IMR-90 (cell line): ENCODE measurements around the gene ZNF768. TPM values are rescaled to one million over a fixed set of nuclear protein-coding genes. Genes with fewer than 3 reads are reported as not detected.

ENCODE experiments used
- ATAC-seq: fragments of 200-7000 bp; cut with Tn5 transposase; 2 replicates; pipeline ENCODE4 v1.9.1; 2020; ENCODE audit warnings: low read depth, mild to moderate bottlenecking, moderate library complexity
- BruUV-seq: library from RNA; stranded (reverse); fragments of 400-500 nt; replicated peaks from 2 replicates; lab custom pipeline; 2021; lab: Mats Ljungman, UMichigan
- CTCF ChIA-PET: fragments of 300-600 bp; formaldehyde crosslinking; extraction: SDS; loops from one replicate; lab custom pipeline; 2021; ENCODE audit warnings: antibody characterized with exemption; lab: Yijun Ruan, JAX
- POLR2A ChIA-PET: fragments of 300-600 bp; sonication (Branson Sonifier 250); formaldehyde crosslinking; loops from one replicate; lab custom pipeline; 2022; ENCODE audit warnings: antibody characterized with exemption; ENCODE audit not compliant: unreplicated experiment; lab: Charles Lee
- DNase-seq: peaks from one replicate; pipeline ENCODE4 v3.0.0; 2013
- H2AFZ ChIP-seq: replicated peaks from 2 replicates; pipeline ENCODE3; 2013; ENCODE audit warnings: low read length, mild to moderate bottlenecking; ENCODE audit not compliant: poor library complexity
- H2AK5ac ChIP-seq: 2 replicates; pipeline ENCODE4 v1.6.1; 2013; ENCODE audit warnings: low read depth, low read length, inconsistent platforms
- H2AK9ac ChIP-seq: replicated peaks from 2 replicates; pipeline ENCODE3; 2013; ENCODE audit warnings: mild to moderate bottlenecking, low read depth, low read length, moderate library complexity; ENCODE audit not compliant: poor library complexity
- H2BK120ac ChIP-seq: 2 replicates; pipeline ENCODE4 v1.6.1; 2013; ENCODE audit warnings: low read depth, low read length, inconsistent platforms
- H2BK15ac ChIP-seq: 3 replicates; pipeline ENCODE4 v1.6.1; 2013; ENCODE audit warnings: low read depth, low read length, inconsistent platforms
- H2BK20ac ChIP-seq: 2 replicates; pipeline ENCODE4 v1.6.1; 2013; ENCODE audit warnings: low read depth, mild to moderate bottlenecking, inconsistent platforms, low read length, moderate library complexity
- H2BK5ac ChIP-seq: 2 replicates; pipeline ENCODE4 v1.6.1; 2013; ENCODE audit warnings: mild to moderate bottlenecking, low read depth, low read length, inconsistent platforms; ENCODE audit not compliant: poor library complexity, severe bottlenecking
- H3K14ac ChIP-seq: replicated peaks from 2 replicates; pipeline ENCODE4 v1.6.1; 2013; ENCODE audit warnings: low read depth, low read length, inconsistent platforms
- H3K18ac ChIP-seq: 2 replicates; pipeline ENCODE4 v1.6.1; 2013; ENCODE audit warnings: low read depth, low read length, control low read depth
- H3K23ac ChIP-seq: 2 replicates; pipeline ENCODE4 v1.6.1; 2013; ENCODE audit warnings: low read depth, low read length, inconsistent platforms
- H3K27ac ChIP-seq: 2 replicates; pipeline ENCODE4 v1.5.1; 2013; ENCODE audit warnings: mild to moderate bottlenecking, control low read depth, low read length; ENCODE audit not compliant: insufficient read depth
- H3K27me3 ChIP-seq: 2 replicates; pipeline ENCODE4 v1.6.1; 2013; ENCODE audit warnings: low read length; ENCODE audit not compliant: control insufficient read depth, insufficient read depth
- H3K36me3 ChIP-seq: 2 replicates; pipeline ENCODE4 v1.6.1; 2013; ENCODE audit warnings: low read length, mixed read lengths; ENCODE audit not compliant: control insufficient read depth, insufficient read depth
- H3K4ac ChIP-seq: 2 replicates; pipeline ENCODE4 v1.6.1; 2013; ENCODE audit warnings: low read depth, low read length, inconsistent platforms
- H3K4me1 ChIP-seq: 2 replicates; pipeline ENCODE4 v1.6.1; 2013; ENCODE audit warnings: low read length, mixed read lengths; ENCODE audit not compliant: control insufficient read depth, insufficient read depth
- H3K4me2 ChIP-seq: 2 replicates; pipeline ENCODE4 v1.6.1; 2013; ENCODE audit warnings: low read depth, mild to moderate bottlenecking, control low read depth, low read length, moderate library complexity
- H3K4me3 ChIP-seq: 2 replicates; pipeline ENCODE4 v1.5.1; 2013; ENCODE audit warnings: low read depth, mild to moderate bottlenecking, control low read depth, low read length, moderate library complexity; ENCODE audit not compliant: insufficient read depth
- H3K56ac ChIP-seq: 2 replicates; pipeline ENCODE4 v1.6.1; 2013; ENCODE audit warnings: low read length, inconsistent platforms; ENCODE audit not compliant: insufficient read depth; ENCODE audit errors: extremely low read depth
- H3K79me1 ChIP-seq, 2 experiments: 2 replicates each; pipeline ENCODE4 v1.6.1; 2013; ENCODE audit warnings: low read length in 2 of 2, inconsistent platforms in 1 of 2, low read depth in 1 of 2
- H3K9ac ChIP-seq: 2 replicates; pipeline ENCODE4 v1.6.1; 2013; ENCODE audit warnings: low read depth, low read length, control low read depth
- H3K9me1 ChIP-seq: 2 replicates; pipeline ENCODE4 v1.6.1; 2013; ENCODE audit warnings: low read length, inconsistent platforms; ENCODE audit not compliant: insufficient read depth
- H3K9me3 ChIP-seq: 2 replicates; pipeline ENCODE4 v1.6.1; 2013; ENCODE audit warnings: low read length; ENCODE audit not compliant: control insufficient read depth, insufficient read depth
- H4K20me1 ChIP-seq: 2 replicates; pipeline ENCODE4 v1.6.1; 2013; ENCODE audit warnings: low read length, inconsistent platforms; ENCODE audit not compliant: insufficient read depth
- H4K5ac ChIP-seq: 2 replicates; pipeline ENCODE4 v1.6.1; 2013; ENCODE audit warnings: mild to moderate bottlenecking, low read depth, low read length, control low read depth
- H4K8ac ChIP-seq, 2 experiments: 2 replicates each; pipeline ENCODE4 v1.6.1; 2013; ENCODE audit warnings: low read depth in 2 of 2, low read length in 2 of 2, control low read depth in 1 of 2, inconsistent platforms in 1 of 2
- H4K91ac ChIP-seq: 2 replicates; pipeline ENCODE4 v1.6.1; 2013; ENCODE audit warnings: low read depth, low read length, inconsistent platforms; ENCODE audit not compliant: insufficient read depth
- BHLHE40 ChIP-seq: fragments of 150-350 bp; IDR thresholded peaks from 2 replicates; pipeline ENCODE4 v1.6.1; 2016; ENCODE audit warnings: mild to moderate bottlenecking, low read depth, low read length
- CHD1 ChIP-seq: IDR thresholded peaks from 2 replicates; pipeline ENCODE4 v1.6.1; 2012; ENCODE audit warnings: low read depth, low read length, improper control_type of control experiment
- FOS ChIP-seq: fragments of 150-350 bp; IDR thresholded peaks from 2 replicates; pipeline ENCODE4 v1.6.1; 2016; ENCODE audit warnings: low read depth, low read length
- MAFK ChIP-seq: IDR thresholded peaks from 2 replicates; pipeline ENCODE4 v1.6.1; 2012; ENCODE audit warnings: low read depth, low read length, improper control_type of control experiment
- MAZ ChIP-seq: IDR thresholded peaks from 2 replicates; pipeline ENCODE4 v1.6.1; 2012; ENCODE audit warnings: low read depth, mild to moderate bottlenecking, low read length, improper control_type of control experiment, moderate library complexity, borderline replicate concordance
- MXI1 ChIP-seq: IDR thresholded peaks from 2 replicates; pipeline ENCODE4 v1.6.1; 2012; ENCODE audit warnings: low read depth, mild to moderate bottlenecking, low read length, moderate library complexity, borderline replicate concordance
- NFE2L2 ChIP-seq: fragments of 150-350 bp; IDR thresholded peaks from 2 replicates; pipeline ENCODE4 v1.6.1; 2016; ENCODE audit warnings: low read depth, mild to moderate bottlenecking, low read length
- RAD21 ChIP-seq: IDR thresholded peaks from 2 replicates; pipeline ENCODE4 v1.6.1; 2012; ENCODE audit warnings: low read length, improper control_type of control experiment
- RCOR1 ChIP-seq: IDR thresholded peaks from 2 replicates; pipeline ENCODE4 v1.6.1; 2012; ENCODE audit warnings: mild to moderate bottlenecking, low read length, improper control_type of control experiment; ENCODE audit not compliant: insufficient replicate concordance
- SMC3 ChIP-seq: fragments of 150-350 bp; IDR thresholded peaks from 2 replicates; pipeline ENCODE4 v1.6.1; 2016; ENCODE audit warnings: low read depth, mild to moderate bottlenecking, antibody characterized with exemption, low read length, moderate library complexity
- WGBS, 2 experiments: methylation state at CpG; one replicate each; pipeline versions ENCODE4 v1.1.5 to v1.1.7; 2013; ENCODE audit warnings: missing lambda C conversion rate in 2 of 2; ENCODE audit not compliant: insufficient read length in 1 of 2; ENCODE audit errors: extremely low coverage in 2 of 2; 5-methylcytosine and 5-hydroxymethylcytosine counted together
- dilution Hi-C: fragments of 300-500 bp; cut with HindIII; formaldehyde crosslinking; loops from one replicate; pipeline ENCODE4 v1.14.3; 2018; ENCODE audit warnings: low sequenced_read_pairs; ENCODE audit not compliant: unreplicated experiment
- in situ Hi-C: fragments of 300-500 bp; cut with MboI; formaldehyde crosslinking; loops from 3 replicates; pipeline ENCODE4 v1.14.3; 2019; ENCODE audit warnings: low sequenced_read_pairs, inconsistent platforms, mixed read lengths
- intact Hi-C: fragments of 100-400 bp; cut with micrococcal nuclease; formaldehyde crosslinking; loops from 2 replicates; pipeline ENCODE4 v1.10.0; 2022
- polyA plus RNA-seq, 3 experiments: library from polyadenylated mRNA; depleted of rRNA; stranded (reverse); fragments of >200 nt; gene quantifications; 2 replicates each; pipeline ENCODE4 v1.2.3, GENCODE V29; 2012; ENCODE audit warnings: low replicate concordance in 1 of 3
- total RNA-seq: library from RNA; depleted of rRNA; stranded (reverse); fragments of >200 nt; gene quantifications from 2 replicates; pipeline ENCODE4 v1.2.3, GENCODE V29; 2012
- TF ChIP-seq, protein P1 (sequence below): fragments of 150-350 bp; IDR thresholded peaks from 2 replicates; pipeline ENCODE4 v1.6.1; 2016; ENCODE audit warnings: low read depth, mild to moderate bottlenecking, low read length, moderate library complexity, borderline replicate concordance

ZNF768 gene
- total and polyA plus RNA-seq, 2 of the 4 experiments (the other 2 are of a cell fraction), result 9.3 to 22.1 TPM

GRCh38 chr16:30552956-30553355 is 26.6 kb upstream of the ZNF768 start:
- ChIA-PET POLR2A (no interaction called here), CTCF (no interaction called here)
- Histone ChIP-seq H4K20me1 (no peaks in the 10 kb centered on the region; the same call in 1 of the 2 replicates), H4K8ac (no peak overlapping the region), H3K4me1 (peaks cover 6% of the 10 kb centered on the region), H3K18ac (no peak overlapping the region), H3K4me2 (no peak overlapping the region), H3K14ac (no peak overlapping the region), H3K4ac (no peak overlapping the region), H3K27me3 (no peaks in the 10 kb centered on the region), H3K79me1 (peaks cover 16 to 40% of the 10 kb centered on the region in 2 experiments; a peak in 2 of 4 replicates), H2BK120ac (no peak overlapping the region), H3K56ac (no peak overlapping the region), H4K5ac (no peak overlapping the region), H3K27ac (no peak overlapping the region), H3K23ac (no peak overlapping the region), H2AFZ (no peak overlapping the region), H3K9me3 (no peaks in the 10 kb centered on the region), H2BK15ac (no peak overlapping the region), H3K9ac (no peak overlapping the region), H2AK9ac (peak overlapping the region; percentile 82), H2BK5ac (no peak overlapping the region), H4K91ac (no peak overlapping the region), H2BK20ac (no peak overlapping the region), H3K36me3 (peaks cover 23% of the 10 kb centered on the region), H3K4me3 (no peak overlapping the region), H2AK5ac (0 out of 2 replicates have a peak overlapping the region, but pooled peaks have one; percentile 1), H3K9me1 (peaks cover 6% of the 10 kb centered on the region; the same call in 1 of the 2 replicates)
- DNase-seq, result no peak
- dilution Hi-C loops, result no loop called here
- ATAC-seq, result no peak
- no peak for TF ChIP-seq RAD21
- no peak for TF ChIP-seq MAFK
- TF ChIP-seq MAZ, result no peak
- TF ChIP-seq NFE2L2, result no peak
- TF ChIP-seq RCOR1, result no peak
- TF ChIP-seq MXI1, result no peak
- no peak for TF ChIP-seq BHLHE40
- TF ChIP-seq CHD1, result no peak
- TF ChIP-seq, protein P1, sequence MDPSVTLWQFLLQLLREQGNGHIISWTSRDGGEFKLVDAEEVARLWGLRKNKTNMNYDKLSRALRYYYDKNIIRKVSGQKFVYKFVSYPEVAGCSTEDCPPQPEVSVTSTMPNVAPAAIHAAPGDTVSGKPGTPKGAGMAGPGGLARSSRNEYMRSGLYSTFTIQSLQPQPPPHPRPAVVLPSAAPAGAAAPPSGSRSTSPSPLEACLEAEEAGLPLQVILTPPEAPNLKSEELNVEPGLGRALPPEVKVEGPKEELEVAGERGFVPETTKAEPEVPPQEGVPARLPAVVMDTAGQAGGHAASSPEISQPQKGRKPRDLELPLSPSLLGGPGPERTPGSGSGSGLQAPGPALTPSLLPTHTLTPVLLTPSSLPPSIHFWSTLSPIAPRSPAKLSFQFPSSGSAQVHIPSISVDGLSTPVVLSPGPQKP, result no peak
- TF ChIP-seq FOS, result no peak
- no peak for TF ChIP-seq SMC3
- WGBS, 2 experiments, result 50% methylated on average over 1 of the region's 4 CpGs; no CpG with 5 or more reads in 1 of the 2 experiments
- in situ Hi-C loops, result no loop called here
- intact Hi-C loops, result no loop called here
- BruUV-seq, result no TSS peak
